ENCODE data around the gene ADM2.

- TF ChIP-seq CTCF (IDR thresholded peaks at IDR 0.05) (no peak), POLR2AphosphoS5 (IDR thresholded peaks at IDR 0.05; ENCODE audit: low read depth, low read length) (no peak), RFX5 (IDR thresholded peaks at IDR 0.05; ENCODE audit: low read length) (no peak), EP300 (IDR thresholded peaks at IDR 0.05; ENCODE audit: borderline replicate concordance in 1 of 2, low read depth in 1 of 2, low read length in 1 of 2) (no peak), MXI1 (IDR thresholded peaks at IDR 0.05; ENCODE audit: low read depth, low read length) (no peak), TAF1 (IDR thresholded peaks at IDR 0.05; ENCODE audit: borderline replicate concordance, low read depth, low read length) (no peak), GABPA (IDR thresholded peaks at IDR 0.05; ENCODE audit: low read depth) (no peak), MEF2A (IDR thresholded peaks at IDR 0.05; ENCODE audit: borderline replicate concordance, low read depth) (no peak), NFIC (IDR thresholded peaks at IDR 0.05; ENCODE audit: borderline replicate concordance) (no peak)
Observed at GRCh38 chr22:50532824-50533796, 51.8 kb downstream of the ADM2 start.

All from SK-N-SH (cell line).